Neural progenitor cell (in vitro differentiated cells): ENCODE data around the gene FYB2. TPM values are rescaled to one million over a fixed set of nuclear protein-coding genes. Genes with fewer than 3 reads are reported as not detected.
A peak's percentile ranks its signal among the peaks of the same experiment; 100 is the strongest.

Experiments used
- DNase-seq: peaks from one replicate; pipeline ENCODE4 v3.0.0-alpha.2; 2016; ENCODE audit warnings: low spot score
- H2AFZ ChIP-seq: fragments of 200-600 bp; sonication (generic); replicated peaks from 2 replicates; pipeline ENCODE4 v1.6.1; 2016; ENCODE audit warnings: antibody characterized with exemption
- H3F3A ChIP-seq: fragments of 200-600 bp; sonication (generic); 2 replicates; pipeline ENCODE4 v1.6.1; 2016; ENCODE audit warnings: antibody characterized with exemption, low read depth
- H3K27ac ChIP-seq: fragments of 200-600 bp; sonication (generic); 2 replicates; pipeline ENCODE4 v1.5.1; 2016; ENCODE audit warnings: mild to moderate bottlenecking
- H3K27me3 ChIP-seq: fragments of 200-600 bp; sonication (generic); 2 replicates; pipeline ENCODE4 v1.6.1; 2016; ENCODE audit warnings: mild to moderate bottlenecking, moderate library complexity
- H3K36me3 ChIP-seq: fragments of 200-600 bp; sonication (generic); 2 replicates; pipeline ENCODE4 v1.5.1; 2016
- H3K4me1 ChIP-seq: fragments of 200-600 bp; sonication (generic); 2 replicates; pipeline ENCODE4 v1.6.1; 2016; ENCODE audit warnings: mixed run types
- H3K4me2 ChIP-seq: fragments of 200-600 bp; sonication (generic); 2 replicates; pipeline ENCODE4 v1.6.1; 2016
- H3K4me3 ChIP-seq: fragments of 200-600 bp; sonication (generic); 2 replicates; pipeline ENCODE4 v1.5.1; 2016
- H3K79me2 ChIP-seq: fragments of 200-600 bp; sonication (generic); 2 replicates; pipeline ENCODE4 v1.6.1; 2016; ENCODE audit warnings: low read depth
- H3K9ac ChIP-seq: fragments of 200-600 bp; sonication (generic); 2 replicates; pipeline ENCODE4 v1.6.1; 2016
- H3K9me3 ChIP-seq: fragments of 200-600 bp; sonication (generic); 2 replicates; pipeline ENCODE4 v1.5.1; 2016; ENCODE audit warnings: low read depth
- H4K20me1 ChIP-seq: fragments of 200-600 bp; sonication (generic); 2 replicates; pipeline ENCODE4 v1.6.1; 2016; ENCODE audit warnings: low read depth
- H3K27ac Mint-ChIP-seq: 3 replicates; pipeline ENCODE4 v1.8.0; 2021; ENCODE audit warnings: mixed read lengths
- H3K27me3 Mint-ChIP-seq: 2 replicates; pipeline ENCODE4 v1.8.0; 2022; ENCODE audit warnings: low read depth, mild to moderate bottlenecking, inconsistent platforms, moderate library complexity, mixed read lengths; ENCODE audit not compliant: insufficient read depth
- H3K36me3 Mint-ChIP-seq: 3 replicates; pipeline ENCODE4 v1.8.0; 2021; ENCODE audit warnings: mixed read lengths
- H3K4me1 Mint-ChIP-seq: 3 replicates; pipeline ENCODE4 v1.8.0; 2021; ENCODE audit warnings: mixed read lengths
- H3K4me3 Mint-ChIP-seq: 3 replicates; pipeline ENCODE4 v1.8.0; 2021; ENCODE audit warnings: mild to moderate bottlenecking, moderate library complexity, mixed read lengths
- H3K9me3 Mint-ChIP-seq: 3 replicates; pipeline ENCODE4 v1.8.0; 2020; ENCODE audit warnings: mixed read lengths
- EZH2 ChIP-seq: fragments of 200-600 bp; sonication (generic); IDR thresholded peaks from 2 replicates; pipeline ENCODE4 v1.6.1; 2017; ENCODE audit warnings: antibody characterized with exemption, mild to moderate bottlenecking, moderate library complexity
- EZH2phosphoT487 ChIP-seq: fragments of 200-600 bp; sonication (generic); IDR thresholded peaks from 2 replicates; pipeline ENCODE4 v1.6.1; 2017; ENCODE audit warnings: antibody characterized with exemption
- total RNA-seq: library from RNA; depleted of rRNA; stranded (reverse); fragments of >200 nt; gene quantifications from 2 replicates; pipeline ENCODE4 v1.2.3, GENCODE V29; 2015; ENCODE audit warnings: low replicate concordance
- TF ChIP-seq, protein P1 (sequence below): fragments of 200-600 bp; sonication (generic); IDR thresholded peaks from 2 replicates; pipeline ENCODE4 v1.5.1; 2017; ENCODE audit warnings: antibody characterized with exemption, mild to moderate bottlenecking

The FYB2 gene
- total RNA-seq, 1 donor from 2014 or later = 8.9 TPM

DNA sequence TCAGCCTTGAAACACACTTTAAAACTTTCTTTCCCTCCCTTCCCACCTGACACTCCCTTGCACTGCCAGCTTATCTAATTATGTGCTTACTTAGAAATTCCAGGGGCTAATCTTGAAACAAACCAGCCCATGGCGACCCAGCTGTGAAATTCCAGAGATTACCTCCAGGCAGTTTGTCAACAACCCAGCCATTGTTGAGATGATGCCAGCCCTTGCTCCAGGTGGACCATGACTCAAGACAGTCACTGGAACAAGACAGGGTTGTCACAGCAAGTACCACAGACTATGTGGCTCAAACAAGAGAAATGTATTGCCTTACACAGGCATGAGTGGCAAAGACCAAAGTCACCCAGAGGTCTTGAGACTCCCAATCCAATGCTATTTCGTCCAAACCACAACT, 7.9 kb downstream of the FYB2 start:
- no peak overlapping the region for H3K27ac Mint-ChIP-seq
- DNase-seq = peak; percentile 66
- no peak overlapping the region for H3K9ac ChIP-seq

DNA sequence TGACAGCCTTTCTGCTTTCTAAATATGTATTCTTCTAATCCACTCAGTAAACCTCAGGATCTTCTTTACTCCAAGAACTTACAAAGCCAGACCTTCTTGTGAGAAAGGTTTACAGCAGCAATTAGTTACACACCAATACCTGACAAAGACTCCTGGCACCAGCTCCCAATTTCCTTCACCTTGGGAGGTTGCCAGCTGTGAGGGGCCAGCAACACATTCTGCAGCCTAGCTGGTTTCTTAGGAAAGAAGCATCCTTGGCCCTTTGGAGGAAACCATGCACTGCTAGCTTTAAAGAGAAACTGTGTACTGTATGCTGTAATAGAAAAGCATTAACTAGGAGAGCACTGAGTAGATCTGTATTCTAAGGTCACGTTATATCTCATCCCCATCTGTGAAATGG, 10.8 kb downstream of the FYB2 start:
- Mint-ChIP-seq H3K27me3 (peaks cover 2% of the 10 kb centered on the region), H3K4me3 (no peak overlapping the region), H3K36me3 (no peaks in the 10 kb centered on the region), H3K4me1 (peaks cover 29% of the 10 kb centered on the region), H3K9me3 (peaks cover 3% of the 10 kb centered on the region), H3K27ac (no peak overlapping the region)
- Histone ChIP-seq H3K27me3 (no peaks in the 10 kb centered on the region), H3K4me3 (no peak overlapping the region), H3K4me2 (peak overlapping the region; percentile 58), H4K20me1 (no peaks in the 10 kb centered on the region), H3K27ac (no peak overlapping the region), H3K9me3 (no peaks in the 10 kb centered on the region), H3K9ac (no peak overlapping the region), H3K36me3 (no peaks in the 10 kb centered on the region), H2AFZ (no peak overlapping the region), H3K79me2 (no peaks in the 10 kb centered on the region), H3F3A (peaks cover 10% of the 10 kb centered on the region), H3K4me1 (peaks cover 36% of the 10 kb centered on the region)
- TF ChIP-seq EZH2phosphoT487 (no peak), EZH2 (no peak)
- TF ChIP-seq, protein P1, sequence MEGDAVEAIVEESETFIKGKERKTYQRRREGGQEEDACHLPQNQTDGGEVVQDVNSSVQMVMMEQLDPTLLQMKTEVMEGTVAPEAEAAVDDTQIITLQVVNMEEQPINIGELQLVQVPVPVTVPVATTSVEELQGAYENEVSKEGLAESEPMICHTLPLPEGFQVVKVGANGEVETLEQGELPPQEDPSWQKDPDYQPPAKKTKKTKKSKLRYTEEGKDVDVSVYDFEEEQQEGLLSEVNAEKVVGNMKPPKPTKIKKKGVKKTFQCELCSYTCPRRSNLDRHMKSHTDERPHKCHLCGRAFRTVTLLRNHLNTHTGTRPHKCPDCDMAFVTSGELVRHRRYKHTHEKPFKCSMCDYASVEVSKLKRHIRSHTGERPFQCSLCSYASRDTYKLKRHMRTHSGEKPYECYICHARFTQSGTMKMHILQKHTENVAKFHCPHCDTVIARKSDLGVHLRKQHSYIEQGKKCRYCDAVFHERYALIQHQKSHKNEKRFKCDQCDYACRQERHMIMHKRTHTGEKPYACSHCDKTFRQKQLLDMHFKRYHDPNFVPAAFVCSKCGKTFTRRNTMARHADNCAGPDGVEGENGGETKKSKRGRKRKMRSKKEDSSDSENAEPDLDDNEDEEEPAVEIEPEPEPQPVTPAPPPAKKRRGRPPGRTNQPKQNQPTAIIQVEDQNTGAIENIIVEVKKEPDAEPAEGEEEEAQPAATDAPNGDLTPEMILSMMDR = no peak
- DNase-seq = peak; percentile 39

More for the DNA sequence above, 7.9 kb downstream of the FYB2 start:
- no peak overlapping the region for H3K27ac ChIP-seq
- Mint-ChIP-seq H3K9me3 (peaks cover 5% of the 10 kb centered on the region), H3K4me3 (no peak overlapping the region), H3K27me3 (peaks cover 2% of the 10 kb centered on the region), H3K36me3 (no peaks in the 10 kb centered on the region), H3K4me1 (peaks cover 25% of the 10 kb centered on the region)
- no peaks in the 10 kb centered on the region for H3K27me3 ChIP-seq
- H3K36me3 ChIP-seq = no peaks in the 10 kb centered on the region
- peaks cover 36% of the 10 kb centered on the region for H3K4me1 ChIP-seq
- no peak for TF ChIP-seq EZH2phosphoT487
- TF ChIP-seq EZH2 = no peak
- TF ChIP-seq, protein P1 = no peak
- no peaks in the 10 kb centered on the region for H4K20me1 ChIP-seq
- peak overlapping the region; percentile 34 for H3K4me2 ChIP-seq
- H3F3A ChIP-seq = peaks cover 10% of the 10 kb centered on the region
- H3K79me2 ChIP-seq = no peaks in the 10 kb centered on the region
- no peaks in the 10 kb centered on the region for H3K9me3 ChIP-seq
- H3K4me3 ChIP-seq = no peak overlapping the region
- no peak overlapping the region for H2AFZ ChIP-seq

DNA sequence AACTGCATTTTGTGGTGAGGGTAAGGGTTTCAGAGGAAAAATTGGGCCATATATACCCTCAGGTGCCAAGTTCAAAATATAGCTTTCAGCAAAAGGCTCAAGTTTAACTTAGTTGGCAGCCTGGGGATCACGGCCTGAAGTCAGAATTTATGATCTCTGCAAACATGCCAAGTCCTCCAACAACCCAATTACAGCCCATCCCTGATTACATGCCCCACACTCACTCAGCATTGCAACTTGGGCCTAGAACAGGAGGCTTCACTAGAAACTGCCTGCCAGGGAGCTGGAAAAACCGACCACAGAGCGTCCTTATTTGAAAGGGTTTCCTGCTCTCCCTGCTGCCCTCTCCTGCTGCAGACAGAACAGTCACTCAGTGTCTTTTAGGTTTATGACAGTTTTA, 12.4 kb downstream of the FYB2 start:
- Histone ChIP-seq H3F3A (peaks cover 10% of the 10 kb centered on the region), H3K4me2 (no peak overlapping the region), H3K4me1 (peaks cover 31% of the 10 kb centered on the region), H4K20me1 (no peaks in the 10 kb centered on the region), H3K9ac (no peak overlapping the region), H3K27me3 (no peaks in the 10 kb centered on the region), H3K4me3 (no peak overlapping the region), H2AFZ (no peak overlapping the region), H3K27ac (no peak overlapping the region), H3K9me3 (no peaks in the 10 kb centered on the region), H3K36me3 (no peaks in the 10 kb centered on the region), H3K79me2 (no peaks in the 10 kb centered on the region)
- H3K9me3 Mint-ChIP-seq = peaks cover 3% of the 10 kb centered on the region
- no peak overlapping the region for H3K27ac Mint-ChIP-seq
- H3K27me3 Mint-ChIP-seq = peaks cover 2% of the 10 kb centered on the region
- no peak overlapping the region for H3K4me3 Mint-ChIP-seq
- TF ChIP-seq EZH2 = no peak
- peaks cover 24% of the 10 kb centered on the region for H3K4me1 Mint-ChIP-seq
- DNase-seq = no peak
- H3K36me3 Mint-ChIP-seq = no peaks in the 10 kb centered on the region

DNA sequence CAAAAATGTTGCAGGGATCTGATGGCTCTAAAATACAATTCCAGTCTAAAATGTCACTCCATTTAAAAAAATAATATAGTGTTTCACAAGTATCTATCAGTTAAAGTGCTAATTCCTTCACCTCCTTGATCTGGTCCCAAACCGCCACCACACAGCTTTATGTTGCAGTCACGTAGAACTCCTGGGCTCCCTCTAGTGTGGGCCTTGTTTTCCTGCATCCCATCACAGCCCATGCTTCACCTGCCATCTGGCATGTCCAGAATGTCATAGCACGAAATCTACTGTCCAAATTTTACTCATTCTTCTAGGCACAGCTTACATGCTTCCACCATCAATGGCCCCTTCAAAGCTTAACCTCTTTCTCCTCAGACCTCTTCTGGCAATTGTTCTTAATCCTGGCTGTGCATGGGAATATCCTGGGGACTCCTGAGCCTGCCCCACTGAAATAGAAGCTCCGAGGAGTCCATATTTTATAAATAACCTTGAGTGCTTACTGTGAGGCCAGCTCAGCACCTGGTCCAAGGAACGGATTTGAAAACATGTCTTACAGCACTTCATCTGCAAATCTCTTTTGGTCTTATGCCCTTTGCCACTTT, 15.5 kb downstream of the FYB2 start:
- TF ChIP-seq EZH2 (no peak), EZH2phosphoT487 (no peak)
- TF ChIP-seq, protein P1 = peak; percentile 79
- Mint-ChIP-seq H3K27me3 (no peaks in the 10 kb centered on the region), H3K9me3 (peaks cover 3% of the 10 kb centered on the region), H3K4me1 (peaks cover 19% of the 10 kb centered on the region), H3K4me3 (no peak overlapping the region), H3K36me3 (no peaks in the 10 kb centered on the region), H3K27ac (no peak overlapping the region)
- Histone ChIP-seq H3K27me3 (no peaks in the 10 kb centered on the region), H3F3A (peaks cover 11% of the 10 kb centered on the region), H3K9ac (no peak overlapping the region), H3K79me2 (no peaks in the 10 kb centered on the region), H4K20me1 (no peaks in the 10 kb centered on the region), H3K27ac (no peak overlapping the region), H3K9me3 (no peaks in the 10 kb centered on the region), H3K4me3 (no peak overlapping the region), H3K4me1 (peaks cover 12% of the 10 kb centered on the region), H2AFZ (no peak overlapping the region), H3K4me2 (no peak overlapping the region), H3K36me3 (no peaks in the 10 kb centered on the region)
- peak; percentile 78 for DNase-seq
